Right lobe of liver (tissue), 6 donors: ENCODE measurements around the gene AKR1B1. TPM values are rescaled to one million over a fixed set of nuclear protein-coding genes. Genes with fewer than 3 reads are reported as not detected.

Source experiments
- ATAC-seq, 4 donors: fragments of 200-7000 bp; cut with Tn5 transposase; one replicate each; pipeline ENCODE4 v1.9.1; 2020; ENCODE audit warnings: mild to moderate bottlenecking in 4 of 4, moderate library complexity in 4 of 4
- DNase-seq, 3 donors: peaks; one replicate each; pipeline ENCODE4 v3.0.0-alpha.2; 2020
- H3K27ac ChIP-seq, 3 donors: fragments of 200-600 bp; one replicate each; pipeline ENCODE4 v1.8.0; 2022
- H3K27me3 ChIP-seq, 2 donors: fragments of 200-600 bp; one replicate each; pipeline ENCODE4 v1.8.0; 2022
- H3K36me3 ChIP-seq, 4 donors: fragments of 200-600 bp; sonication (generic) in 1 of 4; one replicate each; pipeline versions ENCODE4 v1.5.1 to v1.8.0; 2017 to 2022; ENCODE audit warnings: control low read depth in 1 of 4
- H3K4me1 ChIP-seq, 4 donors: fragments of 200-600 bp; sonication (generic) in 1 of 4; one replicate each; pipeline versions ENCODE4 v1.5.1 to v1.8.0; 2017 to 2022; ENCODE audit warnings: control low read depth in 1 of 4
- H3K4me3 ChIP-seq, 3 donors: fragments of 200-600 bp; one replicate each; pipeline ENCODE4 v1.8.0; 2022
- H3K9me3 ChIP-seq, 4 donors: fragments of 200-600 bp; sonication (generic) in 1 of 4; one replicate each; pipeline versions ENCODE4 v1.5.1 to v1.8.0; 2017 to 2022; ENCODE audit warnings: control low read depth in 1 of 4
- CTCF ChIP-seq, 4 donors: fragments of 200-600 bp in 3 of 4; fragments of 450-650 bp in 1 of 4; IDR thresholded peaks; one replicate each; pipeline versions ENCODE4 v1.5.1 to v1.8.0; 2016 to 2022; ENCODE audit warnings: antibody characterized with exemption in 4 of 4, mild to moderate bottlenecking in 2 of 4
- POLR2A ChIP-seq: fragments of 450-650 bp; IDR thresholded peaks from one replicate; pipeline ENCODE4 v1.6.1; 2017; ENCODE audit warnings: antibody characterized with exemption, mild to moderate bottlenecking
- WGBS: methylation state at CpG from one replicate; pipeline ENCODE4 v1.1.6; 2018; ENCODE audit warnings: low coverage, low lambda C conversion rate; ENCODE audit not compliant: insufficient coverage; ENCODE audit errors: missing lambda C conversion rate; 5-methylcytosine and 5-hydroxymethylcytosine counted together
- intact Hi-C, 2 donors: fragments of 100-400 bp; cut with DNase I; formaldehyde crosslinking; loops; one replicate each; pipeline versions ENCODE4 v1.11.2 to v1.14.1; 2022
- total RNA-seq, 6 experiments: library from RNA; depleted of rRNA in 2 of 6; stranded (reverse); fragments of >200 nt in 2 of 6; fragmentation: NEBNext Ultra II Directional in 3 of 6; extraction: Animal tissue kit (Norgen Biotek cat#: 25700) in 3 of 6; gene quantifications; one replicate each; pipeline versions ENCODE4 v1.1.0 to v1.2.4, GENCODE V29; 2016 to 2023
- donor health status: DM: no; HTN: yes; CAD: no.
- donor health status: DM: no; HTN: no; CAD: no.
- donor health status: DM: no; HTN: no; CAD: no.
- donor health status: DM: no; HTN: yes; CAD: no.
- donor health status: DM: no; HTN: yes; CAD: no.

Gene AKR1B1
- total RNA-seq, 6 experiments from 2014 or later = 6.9 to 18.1 (median 9.7) TPM

- H3K27me3 ChIP-seq = peaks cover 0 to 5% of the 10 kb centered on the region in 2 donors
- no peak for TF ChIP-seq CTCF (IDR thresholded peaks at IDR 0.05)
- peak; percentile 20 for TF ChIP-seq POLR2A
- no peak for DNase-seq
- no peaks in the 10 kb centered on the region for H3K36me3 ChIP-seq
- no peak overlapping the region for H3K4me3 ChIP-seq
- peak overlapping the region in 2 of 3 donors; percentile 12 to 31 for H3K27ac ChIP-seq
- WGBS = 41% methylated on average over 4 of the region's 4 CpGs
- no peaks in the 10 kb centered on the region for H3K9me3 ChIP-seq
- ATAC-seq = peak in 3 of 4 donors; percentile 25 to 29 (median 28)
- intact Hi-C loops = loop anchor here in 1 of 2 donors (10.0 kb wide), 1 partner anchor 61 kb away; no protein-coding TSS in a partner anchor
- peaks cover 0 to 15% (median 0%) of the 10 kb centered on the region in 4 donors for H3K4me1 ChIP-seq
Measured at GRCh38 chr7:134454277-134454676, 4.6 kb downstream of the AKR1B1 start.

- Histone ChIP-seq H3K4me1 (peaks cover 0 to 8% (median 0%) of the 10 kb centered on the region in 4 donors), H3K4me3 (no peak overlapping the region), H3K9me3 (no peaks in the 10 kb centered on the region), H3K36me3 (no peaks in the 10 kb centered on the region), H3K27me3 (no peaks in the 10 kb centered on the region), H3K27ac (no peak overlapping the region)
- 59% methylated on average over 5 of the region's 5 CpGs for WGBS
- DNase-seq (no peak), ATAC-seq (no peak)
- TF ChIP-seq CTCF (IDR thresholded peaks at IDR 0.05) = no peak
- TF ChIP-seq POLR2A = no peak
- intact Hi-C loops = loop anchor here in 1 of 2 donors (10.0 kb wide), 1 partner anchor 61 kb away; no protein-coding TSS in a partner anchor
Measured at GRCh38 chr7:134453518-134453917, 5.4 kb downstream of the AKR1B1 start.

GRCh38 chr7:134452991-134453473, 5.9 kb downstream of the AKR1B1 start:
- H3K36me3 ChIP-seq = no peaks in the 10 kb centered on the region
- H3K4me1 ChIP-seq = peaks cover 0 to 5% (median 0%) of the 10 kb centered on the region in 4 donors
- ATAC-seq (peak in 1 of 4 donors; percentile 9), DNase-seq (no peak)
- H3K4me3 ChIP-seq = no peak overlapping the region
- H3K27ac ChIP-seq = no peak overlapping the region
- no peaks in the 10 kb centered on the region for H3K27me3 ChIP-seq
- H3K9me3 ChIP-seq = no peaks in the 10 kb centered on the region
- 67% methylated on average over 1 of the region's 7 CpGs for WGBS
- TF ChIP-seq CTCF (IDR thresholded peaks at IDR 0.05) (no peak), POLR2A (no peak)
- intact Hi-C loops = loop anchor here in 1 of 2 donors (10.0 kb wide), 1 partner anchor 62 kb away; no protein-coding TSS in a partner anchor

GRCh38 chr7:134452419-134452838, 6.5 kb downstream of the AKR1B1 start:
- intact Hi-C loops = loop anchor here in 1 of 2 donors (10.0 kb wide), 1 partner anchor 62 kb away; no protein-coding TSS in a partner anchor
- WGBS = 78% methylated on average over 5 of the region's 5 CpGs

More at GRCh38 chr7:134452419-134452838, 6.5 kb downstream of the AKR1B1 start:
- TF ChIP-seq CTCF (IDR thresholded peaks at IDR 0.05) (no peak), POLR2A (no peak)
- Histone ChIP-seq H3K9me3 (no peaks in the 10 kb centered on the region), H3K27me3 (no peaks in the 10 kb centered on the region), H3K4me3 (no peak overlapping the region), H3K27ac (no peak overlapping the region), H3K4me1 (peaks cover 0 to 5% (median 0%) of the 10 kb centered on the region in 4 donors), H3K36me3 (no peaks in the 10 kb centered on the region)
- no peak for DNase-seq
- ATAC-seq = no peak
